Putamen (tissue), 1 donor: ENCODE measurements around the gene TTLL5.

Source experiments
- DNase-seq: peaks from one replicate; pipeline ENCODE4 v3.0.0-alpha.2; 2016; ENCODE audit warnings: low spot score

TTLL5 gene

GRCh38 chr14:75697918-75698317, 36.9 kb downstream of the TTLL5 start:
- DNase-seq = no peak

DNA sequence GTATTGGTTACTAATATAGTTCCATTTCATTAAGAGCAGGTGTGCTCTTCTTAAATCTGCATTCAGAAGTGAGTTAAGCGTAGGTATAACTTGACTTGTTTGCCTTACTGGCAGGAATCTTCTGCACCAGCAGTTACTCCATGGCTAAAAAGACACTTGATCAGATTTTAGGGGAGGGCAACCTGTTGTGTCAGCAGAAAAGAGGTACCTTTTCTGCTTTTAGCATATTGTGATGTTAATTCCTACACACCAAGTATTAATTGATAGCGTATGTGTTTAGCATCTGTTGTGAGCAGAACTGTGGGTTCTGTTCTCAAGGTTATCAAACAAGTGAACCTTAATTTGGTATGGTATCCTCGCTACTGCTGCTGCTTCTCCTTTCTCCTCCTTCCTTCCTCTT, 38.3 kb downstream of the TTLL5 start:
- no peak for DNase-seq

- DNase-seq = no peak
Observed at GRCh38 chr14:75700295-75700694, 39.2 kb downstream of the TTLL5 start.

GRCh38 chr14:75702122-75702521, 41.1 kb downstream of the TTLL5 start:
- DNase-seq = no peak

DNA sequence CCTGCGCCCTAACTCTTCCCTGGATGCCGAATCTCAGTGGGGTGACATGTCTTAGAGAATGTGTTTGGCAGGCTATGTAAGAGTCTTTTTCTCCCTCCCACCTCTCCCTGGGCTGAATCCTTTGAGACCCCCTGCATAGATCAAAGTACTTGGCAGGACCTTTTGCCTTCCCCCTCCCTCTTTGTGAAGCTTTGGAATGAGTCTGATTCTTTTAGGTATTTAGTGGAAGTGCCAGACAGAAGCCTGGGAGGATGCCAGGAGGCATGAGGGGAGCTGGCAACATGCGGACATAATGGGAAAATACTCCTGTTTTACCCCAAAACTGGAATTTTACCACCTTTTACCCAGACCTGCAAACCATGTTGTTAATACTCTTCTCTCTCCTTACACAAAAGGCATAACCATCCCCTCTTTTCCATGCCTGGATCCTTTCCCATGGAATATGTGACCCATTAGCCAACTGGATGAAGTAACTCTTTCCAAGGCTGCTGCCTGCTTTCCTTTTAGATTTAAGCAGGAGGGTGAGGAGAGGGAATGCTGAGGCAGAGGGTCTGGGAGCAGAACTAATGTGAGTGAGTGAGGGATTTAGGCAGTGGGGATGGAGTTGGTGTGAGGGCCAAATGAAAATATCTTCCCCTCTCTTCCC, 41.7 kb downstream of the TTLL5 start:
- DNase-seq = no peak

- no peak for DNase-seq
Observed at GRCh38 chr14:75703467-75703866, 42.4 kb downstream of the TTLL5 start.

DNA sequence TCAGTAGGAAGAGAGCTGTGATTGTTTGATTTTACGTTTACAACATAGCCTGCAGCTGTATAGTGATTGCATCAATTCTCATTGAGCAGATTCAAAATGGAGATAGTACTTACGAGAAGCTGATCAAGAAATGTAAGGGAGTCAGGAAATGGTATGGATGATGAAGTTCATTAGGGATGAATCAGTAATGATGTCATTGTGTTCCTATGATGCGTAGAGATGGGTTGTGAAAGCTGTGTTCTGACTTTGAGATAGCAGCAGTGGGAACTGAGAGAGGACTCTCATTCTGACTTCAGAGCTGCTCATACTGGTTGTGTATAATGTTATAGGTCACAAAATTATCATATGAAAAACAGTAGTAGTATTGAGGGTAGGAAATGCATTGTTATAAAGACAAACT, 44.0 kb downstream of the TTLL5 start:
- no peak for DNase-seq

DNA sequence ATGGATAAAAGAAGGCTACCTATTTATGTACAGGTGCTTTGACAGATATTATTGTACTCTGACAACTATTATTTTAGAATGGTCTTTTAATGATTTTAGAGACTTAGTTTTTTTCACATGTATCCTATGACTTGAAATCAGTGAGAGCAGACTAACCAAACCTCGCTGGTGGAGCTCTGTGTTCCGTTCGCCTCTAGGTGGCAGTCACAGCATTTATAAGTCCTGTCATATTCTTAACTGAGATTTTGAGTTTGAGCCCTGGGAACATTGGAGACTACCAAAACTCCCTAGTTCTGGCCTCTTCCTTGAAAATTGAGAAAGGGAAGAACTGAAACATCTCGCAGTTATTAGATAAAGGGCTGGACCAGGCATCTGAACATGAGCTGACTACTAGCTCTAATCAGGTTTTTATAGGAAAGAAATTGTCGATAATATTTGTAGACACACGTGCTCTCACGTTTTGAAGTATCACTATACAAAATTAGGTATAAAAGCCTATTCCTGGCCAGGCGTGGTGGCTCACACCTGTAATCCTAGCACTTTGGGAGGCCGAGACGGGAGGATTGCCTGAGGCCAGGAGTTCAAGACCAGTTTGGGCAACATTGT, 48.3 kb downstream of the TTLL5 start:
- peak; percentile 85 for DNase-seq

GRCh38 chr14:75711105-75711795, 50.2 kb downstream of the TTLL5 start:
- peak; percentile 76 for DNase-seq

DNA sequence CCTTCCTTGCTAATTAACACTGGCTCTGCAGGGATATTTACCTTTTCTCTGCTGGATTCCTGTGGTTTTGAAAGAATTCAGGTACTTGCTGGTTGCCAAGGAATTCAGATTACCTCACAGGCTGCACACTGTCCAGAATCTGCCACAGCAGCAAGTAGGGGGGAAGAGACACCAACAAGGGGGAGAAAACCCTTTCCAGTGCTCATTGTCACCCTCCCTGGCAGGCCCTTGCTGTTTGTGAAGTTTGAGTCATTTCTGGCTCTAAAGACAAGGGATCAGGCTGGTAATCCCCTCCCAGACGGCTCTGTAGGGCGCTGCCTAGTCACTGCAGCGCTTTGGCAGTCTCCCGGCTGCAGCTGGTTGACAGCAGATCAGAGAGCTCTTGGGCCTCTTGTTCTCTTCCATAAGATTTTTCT, 50.8 kb downstream of the TTLL5 start:
- peak; percentile 93 for DNase-seq

DNA sequence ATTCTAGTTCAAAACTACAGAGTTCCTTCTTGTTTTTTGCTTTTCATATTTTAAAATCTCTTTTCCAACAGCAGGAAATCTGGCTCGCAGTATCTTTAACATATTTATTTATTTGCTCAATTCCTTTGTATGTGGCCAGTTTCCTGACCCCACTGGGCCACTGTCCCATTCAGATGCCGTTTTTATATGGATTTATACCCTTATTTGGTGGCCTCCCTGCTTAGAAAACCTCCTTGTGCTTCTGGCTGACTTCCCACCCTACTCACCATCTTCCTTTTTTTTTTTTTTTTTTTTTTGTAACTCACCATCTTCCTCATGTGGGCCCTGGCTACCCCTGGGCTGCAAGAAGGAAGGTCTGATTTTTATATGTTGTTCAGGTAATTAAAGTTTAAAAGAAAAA, 53.9 kb downstream of the TTLL5 start:
- DNase-seq = no peak

DNA sequence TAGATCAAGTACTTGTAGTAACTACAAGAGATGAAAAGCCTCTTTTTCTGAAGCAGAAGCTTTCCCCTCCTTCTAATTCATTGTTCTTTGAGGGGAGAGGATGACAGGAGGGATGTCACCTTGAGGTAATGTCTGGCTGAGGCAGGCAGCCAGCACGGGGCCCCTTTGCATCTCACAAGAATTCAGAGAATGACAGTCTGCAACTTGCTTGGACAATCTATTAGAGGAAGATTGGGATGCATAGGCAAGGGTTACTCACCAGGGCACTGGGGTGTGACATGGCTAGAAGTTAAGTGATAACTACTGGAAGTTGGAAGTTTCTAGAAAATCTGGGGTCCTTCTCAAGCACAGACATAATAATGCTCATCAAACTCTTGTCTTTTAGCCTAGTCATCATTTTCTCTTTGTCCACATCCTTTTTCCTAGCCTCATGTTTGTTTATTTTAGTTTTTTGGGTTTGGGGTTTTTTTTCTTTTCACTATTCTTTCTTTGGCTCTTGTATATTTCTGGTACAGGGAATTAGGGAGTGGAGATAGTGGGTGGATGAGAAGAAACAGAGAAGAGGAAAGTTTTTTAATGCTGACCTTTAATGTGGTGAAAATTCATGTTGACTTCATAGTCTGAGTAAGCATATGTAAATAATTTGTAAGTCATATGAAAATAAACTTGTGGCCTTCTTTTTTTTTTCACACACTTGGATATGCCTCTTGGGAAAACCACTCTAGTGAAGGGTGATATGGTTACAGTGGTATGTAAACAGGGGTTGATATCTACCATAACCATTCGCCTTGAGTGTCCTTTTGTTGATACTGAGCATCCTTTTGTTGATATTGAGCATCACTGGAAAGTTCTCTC, 55.1 kb downstream of the TTLL5 start:
- DNase-seq = no peak

GRCh38 chr14:75717729-75718128, 56.7 kb downstream of the TTLL5 start:
- no peak for DNase-seq

DNA sequence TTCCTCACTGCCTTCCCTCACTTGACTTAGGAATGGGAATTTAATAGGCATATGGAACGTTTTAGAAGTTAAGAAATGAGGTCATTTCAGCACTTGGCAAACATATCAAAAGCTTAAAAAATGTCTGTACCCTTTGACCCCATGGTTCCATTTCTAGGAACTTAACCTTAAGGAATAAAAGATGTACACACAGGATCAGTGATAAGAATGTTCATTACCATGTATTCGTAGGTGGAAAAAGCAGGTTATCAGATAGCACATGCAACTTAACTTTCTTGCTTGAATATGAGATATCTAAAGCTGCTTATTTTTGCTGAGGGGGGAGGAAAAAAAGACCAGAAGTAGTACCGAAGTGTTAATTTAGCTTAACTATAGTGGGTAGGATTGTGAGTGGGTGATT, 57.2 kb downstream of the TTLL5 start:
- no peak for DNase-seq

- DNase-seq = no peak
Observed at GRCh38 chr14:75720116-75720515, 59.1 kb downstream of the TTLL5 start.

GRCh38 chr14:75720842-75721498, 59.9 kb downstream of the TTLL5 start:
- DNase-seq = peak; percentile 85

DNA sequence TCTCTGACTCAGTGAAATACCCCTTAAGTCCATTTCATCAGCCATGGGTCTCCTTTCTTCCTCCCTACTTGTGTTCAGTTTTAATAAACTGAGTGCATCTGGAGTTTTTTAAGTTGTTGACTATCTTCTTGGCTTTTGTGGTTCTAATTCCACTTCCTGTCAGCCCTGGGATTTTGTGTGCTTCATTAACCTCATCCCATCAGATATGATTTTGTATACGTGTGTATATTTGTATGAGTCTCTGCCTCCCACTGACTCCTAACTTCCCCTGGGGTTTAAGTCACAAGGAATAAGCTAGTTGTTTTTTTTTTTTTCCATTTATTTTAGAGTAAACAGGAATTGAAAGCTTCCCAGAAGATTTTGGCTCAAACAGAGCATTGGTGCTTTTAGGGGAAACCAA, 62.7 kb downstream of the TTLL5 start:
- DNase-seq = no peak

GRCh38 chr14:75724414-75725204, 63.6 kb downstream of the TTLL5 start:
- no peak for DNase-seq

DNA sequence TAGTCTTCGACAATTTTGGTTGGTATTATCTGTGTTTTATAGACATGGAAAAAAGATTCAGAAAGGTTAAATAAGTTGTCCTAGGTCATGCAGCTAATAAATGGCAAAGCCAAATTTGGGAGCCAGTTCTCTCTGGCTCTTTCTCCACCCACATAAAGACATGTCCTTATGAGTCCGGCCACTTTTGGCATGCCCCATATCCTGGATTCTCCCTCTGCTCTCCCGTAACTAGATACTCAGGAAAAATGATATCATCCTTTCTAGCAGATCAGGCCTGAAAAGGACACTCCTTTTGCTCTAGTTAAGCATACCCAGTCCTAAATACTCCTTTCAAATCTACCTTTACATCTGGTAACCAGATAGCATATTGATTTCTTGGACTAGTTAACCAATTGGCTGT, 64.4 kb downstream of the TTLL5 start:
- no peak for DNase-seq

DNA sequence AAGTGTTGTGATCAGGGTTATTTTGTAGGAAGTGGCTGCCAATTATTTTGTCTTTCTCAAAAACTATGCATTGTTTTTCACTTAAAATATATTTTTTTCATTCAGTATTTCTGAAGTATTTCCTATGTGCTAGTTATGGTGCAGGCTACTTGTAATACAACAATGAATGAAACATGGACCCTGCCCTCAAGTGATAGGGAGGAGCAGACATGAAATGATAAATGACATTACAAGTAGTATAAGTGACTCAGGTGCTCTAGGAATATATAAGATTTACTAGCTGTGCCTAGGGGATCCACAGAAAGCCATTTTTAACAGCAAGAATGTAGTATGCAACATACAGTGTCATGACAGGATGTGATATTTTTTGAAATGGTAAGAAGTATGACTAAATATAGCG, 65.3 kb downstream of the TTLL5 start:
- no peak for DNase-seq

DNA sequence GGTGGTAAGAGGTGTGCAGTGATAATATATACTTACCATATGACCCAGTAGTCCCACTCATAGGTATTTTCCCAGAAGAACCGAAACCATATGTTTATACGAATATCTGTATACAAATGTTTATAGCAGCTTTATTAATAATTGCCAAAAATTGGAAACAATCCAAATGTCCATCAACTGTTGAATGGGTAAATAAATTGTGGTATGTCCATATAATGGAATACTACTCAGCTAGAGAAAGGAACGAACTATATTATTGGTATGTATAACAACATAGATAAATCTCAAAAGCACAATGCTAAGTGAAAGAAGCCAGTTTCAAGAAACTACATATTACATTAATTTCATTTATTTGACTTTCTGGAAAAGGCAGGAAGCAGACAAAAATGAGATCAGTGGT, 66.1 kb downstream of the TTLL5 start:
- no peak for DNase-seq
